G401.6 (cell line): ENCODE data around the gene CCDC167.

Source experiments
- FAIRE-seq: peaks from 2 replicates; lab custom pipeline; 2012; peaks lifted over from hg19 to GRCh38; lab: Jason Lieb, UNC

The CCDC167 gene

DNA sequence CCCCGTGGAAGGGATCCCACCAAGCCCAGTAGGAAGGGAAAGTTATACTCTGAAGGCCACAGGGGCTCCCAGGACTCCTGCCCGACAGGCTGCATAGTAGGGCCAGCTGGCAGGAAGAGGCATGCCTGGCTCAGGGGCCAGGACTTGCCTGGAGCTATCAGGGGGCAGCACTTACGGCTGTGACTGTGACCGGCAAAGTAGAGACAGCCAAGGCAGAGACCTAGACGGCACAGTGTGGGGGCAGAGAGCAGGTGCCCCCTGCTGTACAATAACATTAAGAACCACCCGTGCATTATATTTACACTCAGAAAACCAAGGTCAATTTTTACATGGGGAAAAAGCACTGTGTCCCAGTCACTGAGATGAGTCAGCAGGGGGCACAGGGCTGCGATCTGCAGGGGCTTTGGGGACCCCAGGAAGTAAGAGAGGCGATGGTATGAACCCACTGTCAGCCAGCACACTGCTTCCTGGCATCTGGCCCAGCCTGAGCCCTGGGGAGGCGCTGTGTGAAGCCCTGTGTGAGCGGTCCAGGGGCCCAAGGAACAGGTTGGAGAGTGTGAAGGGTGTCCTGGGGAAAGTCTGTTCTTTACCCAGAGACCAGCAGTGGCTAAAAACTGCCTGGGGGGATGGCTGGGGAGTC lies 9.9 kb downstream of the CCDC167 start:
- FAIRE-seq: no peak

DNA sequence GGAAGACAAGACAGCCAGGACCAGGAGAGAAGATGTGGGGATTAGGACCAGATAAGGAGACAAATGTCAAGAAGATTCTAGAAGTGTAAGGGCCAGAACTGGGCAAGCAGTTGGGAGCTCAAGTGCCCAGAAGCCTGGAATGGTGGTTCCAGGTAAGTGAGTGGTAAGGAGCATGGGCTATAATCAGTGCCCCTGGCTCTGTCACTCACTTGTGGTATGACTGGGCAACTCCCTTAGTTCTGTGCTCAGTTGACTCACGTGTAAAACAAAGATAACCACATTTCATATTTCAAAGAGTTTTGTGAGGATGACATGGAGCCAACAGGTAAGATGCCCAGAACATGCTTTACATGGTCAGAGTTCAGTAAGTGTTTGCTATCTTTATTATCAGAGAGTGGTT lies 11.2 kb downstream of the CCDC167 start:
- FAIRE-seq: no peak

DNA sequence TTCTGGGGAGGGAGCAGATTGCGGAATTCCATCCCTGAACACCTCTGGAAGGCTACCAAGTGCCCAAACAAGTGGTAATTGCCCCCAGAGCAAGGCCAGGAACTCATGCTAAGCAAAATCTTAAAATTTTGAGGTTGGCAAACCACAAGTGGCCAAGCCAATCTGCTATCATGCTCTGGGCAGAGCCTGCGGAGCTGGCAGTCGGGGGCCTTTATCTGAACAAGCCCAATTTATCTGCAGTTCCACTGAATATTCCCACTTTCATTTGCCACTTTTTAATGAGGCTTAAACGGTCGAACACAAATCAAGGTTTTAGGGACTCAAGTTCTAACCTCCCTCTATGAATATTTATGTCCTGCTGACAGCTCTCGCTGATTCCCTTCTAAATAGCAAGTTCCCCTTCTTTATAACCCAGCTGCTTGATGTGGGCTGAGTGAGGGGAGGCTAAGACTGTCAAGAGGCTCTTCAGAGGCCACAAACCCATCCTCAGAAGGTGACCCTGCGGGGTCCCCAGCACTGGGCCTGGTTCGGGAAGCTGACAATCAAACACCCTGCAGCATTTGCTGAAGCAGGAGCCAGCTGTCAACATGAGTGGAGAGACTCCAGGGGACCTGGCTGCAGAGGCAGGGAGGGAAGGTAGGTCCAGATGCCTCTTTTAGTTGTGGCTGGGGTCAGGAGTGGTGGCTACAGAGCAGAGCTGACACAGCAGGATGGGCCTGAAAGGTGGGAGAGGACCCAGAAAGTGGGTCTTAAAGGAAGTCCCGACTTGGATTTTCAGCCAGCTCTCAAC lies 11.9 kb downstream of the CCDC167 start:
- FAIRE-seq: no peak

DNA sequence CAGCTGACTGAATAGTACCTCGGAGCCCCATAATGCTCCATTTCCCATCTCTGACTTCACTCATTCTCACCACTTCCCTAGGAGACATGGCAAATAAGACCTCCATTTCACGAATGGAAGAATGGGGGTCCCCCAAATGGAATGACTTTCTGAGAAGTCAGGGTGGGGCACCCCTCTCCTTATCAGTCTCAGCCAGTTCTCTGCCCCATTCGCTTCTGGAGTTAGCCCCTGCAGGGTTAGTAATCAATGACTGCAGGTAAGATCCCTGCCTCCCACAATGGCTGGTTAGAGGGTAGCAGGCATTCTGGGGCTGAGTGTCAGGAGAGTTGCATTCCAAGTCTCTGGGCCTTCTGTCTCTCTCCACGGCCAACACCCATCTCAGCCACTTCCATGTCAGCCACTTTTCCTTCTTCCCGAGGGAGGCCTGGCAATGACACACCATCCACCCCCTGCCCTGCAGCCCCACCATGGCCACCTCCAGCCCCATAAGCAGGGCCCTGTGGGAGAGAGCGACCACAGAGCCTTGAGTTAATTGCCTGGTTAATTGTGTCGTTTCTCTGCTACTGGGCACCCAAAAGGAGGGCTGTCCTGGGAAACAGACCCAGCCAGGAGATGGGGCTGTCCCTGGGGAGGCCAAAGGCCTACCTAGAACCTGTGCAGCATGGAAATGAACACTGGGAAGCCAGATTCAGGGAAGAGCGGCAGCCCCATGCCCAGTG lies 13.4 kb downstream of the CCDC167 start:
- no peak for FAIRE-seq

DNA sequence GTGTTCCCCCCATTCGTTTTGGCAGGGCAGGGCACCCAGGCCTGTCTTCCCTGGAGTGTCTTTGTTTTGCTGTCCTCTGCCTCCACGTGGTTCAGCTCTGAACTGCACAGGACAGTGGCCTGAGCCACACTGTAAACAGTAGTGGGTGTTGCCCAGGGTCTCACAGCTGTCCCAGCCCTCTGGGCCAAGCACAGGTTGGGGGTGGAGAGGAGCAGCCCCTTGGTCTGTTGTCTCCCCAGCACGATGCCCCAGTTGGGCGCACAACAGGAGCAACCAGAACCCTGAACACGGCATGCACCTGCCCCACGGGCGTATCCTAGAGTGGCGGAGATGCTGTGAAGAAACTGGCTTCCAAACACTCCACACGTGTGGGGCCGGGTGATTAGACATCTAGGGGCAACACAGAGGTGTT lies 14.4 kb downstream of the CCDC167 start:
- no peak for FAIRE-seq

DNA sequence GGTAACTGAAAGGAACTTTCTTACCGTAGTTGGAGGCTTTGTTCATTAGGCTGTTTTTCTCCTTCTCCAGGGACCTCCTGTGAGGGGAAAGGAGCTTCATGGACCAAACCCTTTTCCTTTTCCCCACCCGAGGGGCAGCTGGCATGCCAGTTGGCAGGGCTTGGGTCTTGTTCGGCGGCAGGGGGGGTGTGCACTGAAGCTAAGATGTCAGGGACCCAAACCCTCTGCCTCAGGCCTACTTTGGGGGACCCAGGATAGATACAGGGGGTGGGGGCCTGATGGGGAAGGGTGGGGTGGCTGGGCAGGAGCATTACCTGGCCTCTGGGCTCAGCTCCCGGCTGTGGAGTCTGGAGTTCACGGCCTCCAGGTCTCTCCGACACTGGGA lies 14.9 kb downstream of the CCDC167 start:
- no peak for FAIRE-seq

DNA sequence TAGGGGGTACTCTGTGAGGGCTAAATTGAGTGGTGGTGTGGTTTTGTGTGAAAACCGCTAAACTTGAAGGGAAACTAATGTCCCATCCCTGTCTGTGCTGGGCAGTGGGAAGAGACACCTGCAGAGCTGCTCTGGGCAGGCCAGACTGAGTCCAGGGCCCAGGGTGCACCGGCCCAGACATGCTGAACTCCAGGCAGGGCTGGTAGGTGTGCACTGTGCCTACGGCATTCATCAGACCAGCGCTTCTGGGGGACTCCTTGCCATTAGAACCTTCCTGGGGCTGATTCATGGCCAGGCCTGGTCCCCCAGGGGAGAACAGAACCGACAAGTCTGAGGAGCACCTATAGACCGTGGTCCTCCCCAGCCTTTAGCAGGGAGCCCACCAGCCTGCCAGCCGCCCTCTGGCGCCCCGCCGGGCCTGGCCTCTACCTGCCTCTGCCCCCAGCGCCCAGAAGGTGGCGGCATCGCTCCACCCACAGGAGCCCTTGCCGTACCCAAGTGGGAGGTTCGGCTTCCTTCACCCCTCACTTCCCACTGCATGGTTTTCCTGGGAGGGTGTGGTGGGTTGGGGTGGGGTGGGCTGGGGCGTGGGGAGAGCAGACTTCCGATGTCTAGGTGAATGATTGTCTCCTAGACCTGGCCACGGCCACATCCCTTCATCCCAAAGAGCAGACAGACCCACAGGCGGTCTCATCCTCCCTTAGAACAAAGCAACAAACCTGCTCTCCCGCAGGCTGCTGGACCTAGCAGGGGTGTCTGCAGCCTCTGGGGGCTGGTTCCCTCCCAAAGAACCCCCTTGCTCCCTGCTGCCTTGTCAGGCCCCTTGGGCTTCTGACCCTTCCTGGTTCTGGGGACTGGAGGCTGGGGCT lies 15.5 kb downstream of the CCDC167 start:
- FAIRE-seq: no peak

DNA sequence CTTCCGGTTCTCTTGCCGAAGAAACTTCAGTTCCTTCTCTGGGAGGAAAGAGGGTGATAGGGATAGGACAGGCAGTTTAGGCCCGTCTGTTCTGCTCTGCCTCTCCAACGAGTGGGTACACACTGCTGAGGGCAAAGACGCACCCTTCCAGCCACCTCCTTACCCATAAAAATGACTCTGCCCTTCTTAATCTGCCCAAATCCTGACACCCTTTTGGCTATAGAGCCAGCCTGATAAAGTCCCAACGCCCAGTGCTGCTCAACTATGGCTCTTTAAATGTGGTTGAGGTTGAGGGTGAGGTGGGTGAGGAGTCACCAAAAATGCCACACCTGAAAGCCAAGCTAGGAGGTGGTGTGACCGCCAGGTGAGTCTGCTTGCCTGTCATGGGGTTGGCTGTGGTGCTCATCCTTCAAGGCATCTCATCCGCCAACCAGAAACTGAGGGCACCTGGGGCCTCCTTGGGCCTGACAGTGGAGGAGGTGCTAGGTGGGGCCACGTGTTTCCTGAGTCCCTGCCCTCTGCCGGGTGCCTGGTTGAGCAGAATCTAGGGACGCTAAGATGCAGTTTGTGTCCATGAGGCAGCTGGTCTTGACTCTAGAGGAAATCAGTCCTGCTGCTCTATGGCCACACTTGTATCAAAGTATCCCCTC lies 16.3 kb downstream of the CCDC167 start:
- no peak for FAIRE-seq

DNA sequence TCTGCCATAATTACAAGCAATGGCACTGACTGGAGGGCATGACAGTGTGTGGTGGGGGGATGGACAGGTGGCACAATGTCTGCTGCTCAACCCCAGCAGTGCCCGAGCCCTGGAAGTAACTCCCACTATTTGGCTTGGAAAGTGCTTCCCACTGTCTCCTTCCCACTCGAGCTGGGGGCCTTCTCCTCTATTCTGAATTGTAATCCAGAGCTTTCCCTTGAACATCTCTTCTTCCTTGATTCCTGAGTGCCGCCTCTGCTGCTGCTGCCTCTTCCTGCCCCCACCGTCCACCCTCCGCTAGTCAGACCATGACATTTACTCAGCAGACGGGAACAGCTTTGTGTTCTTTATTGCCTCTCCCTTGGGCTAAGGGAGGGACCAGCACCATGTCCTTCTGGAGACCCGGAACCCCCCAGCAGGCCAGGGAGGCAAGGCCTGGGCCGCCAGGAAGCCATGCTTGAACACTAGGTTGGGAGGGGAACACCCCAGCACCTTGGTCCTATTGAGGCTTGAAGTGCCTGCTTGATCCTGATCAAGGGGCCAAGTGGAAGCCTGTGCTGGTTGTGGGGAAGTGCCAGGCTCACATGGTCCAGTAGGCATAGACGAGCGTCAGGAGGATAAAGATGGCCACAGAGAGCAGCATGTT lies 17.0 kb downstream of the CCDC167 start:
- no peak for FAIRE-seq

DNA sequence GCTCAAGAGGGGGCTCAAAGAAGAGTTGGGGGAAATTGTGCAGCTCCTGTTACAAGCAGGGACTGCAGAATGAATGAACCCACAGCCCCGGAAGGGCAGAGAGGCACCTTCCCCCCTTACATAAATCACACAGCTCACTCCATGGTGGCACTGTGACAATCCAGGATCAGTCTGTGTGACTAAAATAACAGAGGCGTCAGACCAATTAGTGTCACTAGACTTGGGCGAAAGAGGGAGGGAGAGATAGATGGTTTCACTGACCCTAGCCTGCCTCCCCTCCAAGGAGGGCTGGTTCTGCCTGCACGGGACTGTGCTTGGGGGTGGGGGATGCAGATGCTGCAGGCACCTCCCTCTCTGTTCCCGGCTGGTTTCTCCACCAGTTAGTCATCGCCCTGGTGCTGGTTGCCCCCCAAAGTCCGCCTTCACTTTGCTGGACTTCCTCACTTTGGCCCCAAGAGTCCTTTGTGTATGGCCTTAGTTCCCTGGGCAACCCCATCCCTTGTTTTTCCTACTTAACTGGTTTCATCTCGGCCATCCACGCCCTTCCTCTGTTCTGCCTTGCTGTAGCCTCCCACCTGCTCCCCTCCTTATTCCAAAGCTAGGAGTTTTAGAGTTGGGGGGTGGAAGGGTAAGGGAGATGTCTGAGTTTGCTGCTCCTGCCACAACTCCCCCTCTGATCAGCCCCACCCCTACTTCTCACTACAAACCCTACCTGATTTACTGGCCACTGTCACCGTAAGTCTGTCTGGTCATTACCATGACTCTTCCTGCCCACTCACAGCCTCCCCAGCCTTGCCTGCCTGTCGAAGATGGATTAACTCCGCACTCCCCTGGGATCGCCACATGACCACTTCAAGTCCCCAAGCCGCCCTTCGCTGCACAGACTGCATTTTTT lies 17.7 kb downstream of the CCDC167 start:
- no peak for FAIRE-seq

DNA sequence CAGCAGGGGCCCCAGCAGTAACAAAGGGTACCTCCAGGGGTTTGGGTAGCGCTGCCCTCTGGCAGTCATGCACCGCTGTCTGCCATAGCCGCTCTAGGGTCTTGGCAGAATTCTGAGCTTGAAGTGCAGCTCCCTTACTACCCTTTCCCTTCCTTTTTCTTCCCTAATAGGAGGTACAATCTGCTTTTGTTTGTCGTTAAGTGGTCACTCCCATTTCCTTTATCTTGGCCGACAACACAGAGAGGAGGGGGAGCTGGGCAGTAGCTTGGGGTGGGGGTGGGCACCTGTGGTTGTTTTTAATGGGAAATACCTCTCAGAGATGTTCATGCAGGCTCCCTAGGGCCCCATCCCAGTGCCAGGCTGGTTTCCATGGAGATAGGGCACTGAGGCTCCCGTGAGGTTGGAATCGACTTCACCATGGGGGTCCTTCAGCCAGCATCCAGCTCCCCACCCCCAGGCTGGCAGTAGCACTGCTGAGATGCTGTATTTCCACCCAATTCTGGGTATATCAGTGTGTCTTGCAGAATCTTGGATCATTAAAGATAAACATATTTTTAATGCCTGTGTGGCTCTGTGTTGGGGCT lies 18.6 kb downstream of the CCDC167 start:
- FAIRE-seq: no peak

DNA sequence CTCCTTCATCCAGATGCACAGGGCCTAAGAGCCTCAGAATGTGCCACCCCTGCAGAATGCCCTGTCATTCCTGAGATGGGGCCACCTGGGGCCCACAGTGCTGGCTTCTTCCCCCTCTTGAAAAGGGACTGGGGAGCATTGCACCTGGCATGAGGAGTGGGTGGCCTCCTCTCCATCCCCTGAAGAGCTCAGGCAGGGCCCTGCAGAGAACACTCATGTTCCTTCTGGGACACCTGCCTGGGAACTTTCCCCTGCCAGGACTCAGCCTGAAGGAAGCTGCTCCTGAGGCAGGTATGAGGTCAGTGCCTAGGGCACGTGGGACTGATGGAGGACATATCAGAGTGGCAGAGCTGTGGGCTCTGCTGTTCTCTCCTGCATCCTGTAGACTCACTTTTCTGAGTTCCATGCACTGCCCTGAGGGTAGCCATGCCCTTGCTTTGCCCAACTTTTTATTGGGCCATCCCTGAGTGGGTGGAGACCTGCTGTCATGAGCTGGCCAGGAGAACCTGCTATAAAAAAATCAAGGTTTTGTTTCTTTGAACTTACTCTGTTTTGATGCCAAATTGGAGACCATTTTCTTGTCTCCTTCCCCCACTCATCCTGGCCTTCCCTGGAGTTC lies 19.5 kb downstream of the CCDC167 start:
- no peak for FAIRE-seq

DNA sequence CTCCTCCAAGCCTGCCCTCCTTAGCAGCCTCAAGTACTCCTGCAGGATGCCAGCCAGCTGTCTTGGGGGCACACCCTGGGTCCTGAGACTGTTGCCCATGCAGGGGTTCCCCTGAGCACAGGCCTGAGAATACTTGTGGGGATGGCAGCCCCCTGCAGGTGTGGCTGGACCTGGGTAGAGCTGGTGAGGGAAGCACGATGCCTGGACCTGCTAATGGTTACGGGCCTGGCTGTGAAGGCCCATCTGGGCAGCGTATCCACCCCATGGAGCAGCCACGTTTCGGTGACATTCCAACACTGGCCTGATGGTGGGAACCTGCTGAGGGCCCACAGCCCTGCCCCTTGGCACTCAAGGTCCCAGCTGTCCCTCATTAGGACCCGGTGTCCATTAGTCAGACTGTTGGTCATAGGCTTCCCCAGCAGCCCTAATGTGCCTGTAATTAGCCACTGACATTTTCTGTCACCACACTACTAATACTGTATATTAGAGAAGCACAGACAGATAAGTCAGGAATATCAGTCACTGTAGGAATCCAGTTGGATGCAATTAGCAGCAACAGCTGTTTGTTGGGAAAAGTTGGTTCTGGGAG lies 20.3 kb downstream of the CCDC167 start:
- no peak for FAIRE-seq

DNA sequence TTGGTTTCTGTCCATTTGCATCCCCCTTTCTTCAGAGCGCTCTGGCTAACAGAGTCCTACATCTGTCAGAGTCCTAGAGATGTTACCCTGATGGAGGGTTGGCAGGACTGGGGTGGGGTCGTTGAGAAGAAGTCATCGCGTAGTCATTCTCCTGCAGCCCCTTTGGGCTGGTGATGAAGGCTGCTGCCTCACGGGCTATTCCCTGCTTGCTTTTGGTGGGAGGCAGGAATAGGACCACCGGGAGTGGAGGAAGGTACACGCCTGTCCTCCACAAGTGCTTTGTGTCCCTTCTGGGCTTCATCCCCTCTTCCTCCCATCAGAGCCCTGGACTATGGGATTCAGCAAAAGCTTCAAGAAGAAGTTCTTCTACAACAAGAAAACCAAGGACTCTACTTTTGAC lies 20.9 kb downstream of the CCDC167 start:
- FAIRE-seq: no peak

DNA sequence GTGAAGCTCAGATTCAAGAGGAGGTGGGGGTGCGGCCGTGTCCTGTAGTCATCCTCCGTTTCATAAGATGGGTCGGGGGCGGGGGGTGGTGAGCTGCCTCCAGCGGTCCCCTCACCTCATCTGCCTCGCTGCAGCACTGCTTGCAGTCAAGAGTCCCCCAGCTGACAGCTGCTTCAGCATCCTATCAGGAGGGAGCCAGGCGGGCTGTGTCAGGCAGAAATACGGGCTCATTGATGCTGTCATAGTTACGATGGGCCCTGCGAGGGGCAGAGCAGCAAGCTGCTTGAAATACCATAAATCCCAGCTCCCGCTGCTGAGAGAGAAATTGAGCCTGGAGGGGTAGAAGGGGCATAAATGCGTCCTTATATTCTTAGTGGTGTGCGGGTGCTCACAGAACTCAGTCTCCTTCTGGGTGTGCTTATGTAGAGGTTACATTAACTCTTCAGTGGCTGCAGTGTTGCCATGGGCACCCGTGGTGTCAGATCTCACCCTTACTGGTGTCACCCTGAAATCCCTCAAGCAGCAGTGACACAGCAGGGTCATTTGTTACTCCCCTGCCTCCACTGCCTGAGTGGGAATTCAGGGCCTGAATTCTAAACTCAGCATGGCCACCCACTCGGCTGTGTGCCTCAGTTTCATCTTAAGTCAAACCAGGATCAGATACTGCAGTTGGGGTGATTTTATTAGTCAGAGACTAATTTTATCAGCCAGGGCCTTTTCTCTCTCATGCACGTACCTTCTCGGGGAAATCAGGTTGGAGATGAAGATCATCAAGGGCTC lies 21.8 kb downstream of the CCDC167 start:
- FAIRE-seq: no peak

DNA sequence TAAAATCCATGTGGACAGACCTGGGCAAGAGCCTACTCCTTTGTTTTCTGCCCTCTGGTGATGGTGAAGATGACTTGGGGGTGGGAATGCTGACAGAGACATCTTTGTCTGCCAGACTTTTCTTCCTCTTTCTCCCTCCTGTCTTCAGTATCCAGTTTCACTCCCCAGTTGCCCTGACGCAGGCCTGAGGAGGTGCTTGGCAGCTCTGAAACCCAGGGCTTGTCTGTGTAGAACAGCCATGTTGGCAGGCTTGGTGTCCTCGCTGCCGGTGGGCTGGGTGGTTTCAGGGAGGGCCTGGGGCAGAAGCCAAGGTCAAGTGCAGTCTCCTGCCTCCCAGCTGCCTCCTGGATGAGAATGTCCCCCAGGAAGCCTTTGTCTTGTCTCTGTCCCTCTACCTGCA lies 22.5 kb downstream of the CCDC167 start:
- no peak for FAIRE-seq

DNA sequence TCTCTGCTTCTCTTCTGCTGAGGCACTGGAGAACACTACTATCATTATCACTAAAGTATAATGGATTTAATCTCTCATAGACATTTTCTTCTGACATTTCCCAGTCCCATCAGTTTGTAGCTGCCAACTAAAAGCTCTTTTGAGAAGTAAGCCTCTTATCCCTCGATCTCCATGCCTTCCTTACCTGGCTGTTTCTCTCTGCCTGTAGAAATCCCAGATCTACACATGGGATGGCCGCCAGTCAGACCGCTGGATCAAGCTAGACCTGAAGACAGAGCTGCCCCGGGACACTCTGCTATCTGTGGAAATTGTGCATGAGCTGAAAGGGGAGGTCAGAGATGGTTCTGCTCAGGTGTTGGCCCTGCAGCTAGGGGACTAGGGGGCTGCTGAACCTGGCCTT lies 25.4 kb downstream of the CCDC167 start:
- FAIRE-seq: no peak

DNA sequence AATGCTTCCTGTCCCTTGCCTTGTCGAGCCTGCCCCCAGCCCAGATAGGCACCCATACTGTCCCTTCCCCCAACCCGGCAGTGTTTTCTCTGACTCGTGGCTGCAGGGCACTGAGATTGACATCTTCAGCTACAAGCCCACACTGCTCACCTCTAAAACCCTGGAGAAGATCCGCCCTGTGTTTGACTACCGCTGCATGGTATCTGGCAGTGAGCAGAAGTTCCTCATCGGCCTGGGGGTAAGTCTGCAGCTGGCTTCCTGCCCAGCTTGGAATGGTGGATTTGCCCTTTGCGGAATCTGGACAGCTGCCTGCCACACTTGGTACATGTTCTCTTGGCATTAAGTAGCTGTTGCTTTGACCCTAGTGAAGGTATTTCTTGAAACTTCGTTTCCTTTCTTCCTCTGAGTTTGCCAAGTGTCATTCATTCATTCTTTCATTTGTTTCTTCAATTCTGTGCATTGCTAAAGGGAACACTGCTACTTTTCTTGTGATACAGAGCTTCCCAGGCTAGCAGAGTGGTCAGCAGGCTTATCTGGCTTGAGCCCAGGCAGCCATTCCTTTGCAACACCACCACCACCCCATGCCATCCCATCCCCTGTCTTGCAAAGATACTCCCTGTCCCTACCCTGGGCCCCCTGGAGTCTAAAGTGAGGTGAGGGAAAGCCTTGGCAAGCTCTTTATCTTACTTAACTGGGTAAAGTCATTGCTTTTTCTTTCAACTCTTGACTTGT lies 26.2 kb downstream of the CCDC167 start:
- FAIRE-seq: no peak
